ENCODE data around the gene PDLIM4.

PDLIM4 gene

DNA sequence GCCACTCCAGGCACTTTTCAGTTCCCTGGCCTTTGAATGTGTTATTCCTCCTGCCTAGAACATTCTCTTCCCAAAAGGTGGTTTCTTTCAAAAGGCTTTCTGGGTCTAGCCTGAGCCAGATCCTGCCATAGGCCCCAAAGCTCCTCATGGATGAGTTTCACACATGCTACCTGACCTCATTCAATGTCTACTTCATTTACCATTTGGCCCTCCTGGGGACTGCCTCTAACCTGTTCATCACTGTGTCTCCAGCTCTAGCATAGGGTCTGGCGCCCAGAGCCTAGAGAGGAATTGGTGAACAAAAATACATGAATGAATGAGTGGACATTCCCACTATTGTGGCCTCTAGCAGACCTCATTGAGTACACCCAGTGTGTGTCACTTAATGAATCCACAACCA lies 24.4 kb upstream of the PDLIM4 start:
- TF ChIP-seq CTCF (conservative IDR thresholded peaks at IDR 0.05; ENCODE audit: low read depth, low read length), result no peak
- H3K4me3 ChIP-seq (ENCODE audit: low read length), result no peak overlapping the region
- DNase-seq (ENCODE audit: low read depth), result no peak

DNA sequence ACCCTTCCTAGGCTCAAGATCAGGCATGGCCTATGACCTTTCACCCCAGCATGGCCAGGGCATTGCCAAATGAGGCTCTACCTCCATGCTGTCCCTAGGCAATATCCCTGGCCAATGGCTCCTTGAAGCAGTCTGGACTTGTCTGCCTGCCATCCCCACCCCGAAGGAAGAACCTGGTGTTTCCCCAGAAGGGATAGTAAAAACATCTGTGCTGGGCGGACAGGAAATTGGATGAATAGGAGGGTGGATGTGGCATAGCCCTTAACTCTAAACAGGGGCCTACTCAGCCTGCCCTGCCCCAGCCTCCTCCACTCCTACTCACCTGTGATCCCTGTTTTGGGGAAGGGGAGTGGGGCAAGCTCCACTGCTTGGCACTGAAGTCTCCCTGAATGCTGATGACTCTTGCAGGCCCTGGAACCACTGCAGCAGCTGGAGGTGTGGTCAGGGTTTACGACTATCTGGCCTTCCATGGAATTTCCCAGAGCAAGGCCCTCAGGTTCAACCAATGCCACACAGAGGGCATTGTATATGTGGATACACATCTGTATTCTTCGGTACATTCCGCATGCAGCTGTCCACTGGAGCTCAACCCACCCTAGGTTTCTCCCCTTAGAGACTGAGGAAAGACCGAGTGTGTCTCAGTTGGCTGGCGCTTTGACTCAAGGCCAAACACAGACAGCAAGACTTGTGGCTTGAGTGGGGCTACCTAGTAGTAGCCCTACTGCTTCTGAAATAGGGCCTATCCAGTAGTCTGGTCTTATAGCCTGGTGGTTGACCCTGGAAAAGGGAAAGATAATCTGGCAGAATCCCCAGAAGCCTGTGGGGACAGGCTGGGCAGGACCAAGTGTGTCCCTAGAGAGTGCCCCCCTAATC lies 23.4 kb upstream of the PDLIM4 start:
- TF ChIP-seq CTCF (conservative IDR thresholded peaks at IDR 0.05; ENCODE audit: low read depth, low read length), result no peak
- DNase-seq (ENCODE audit: low read depth), result no peak
- H3K4me3 ChIP-seq (ENCODE audit: low read length), result no peak overlapping the region

- no peak overlapping the region for H3K4me3 ChIP-seq (ENCODE audit: low read length)
- DNase-seq (ENCODE audit: low read depth), result no peak
- no peak for TF ChIP-seq CTCF (conservative IDR thresholded peaks at IDR 0.05; ENCODE audit: low read depth, low read length)
These were observed 22.8 kb upstream of the PDLIM4 start for GRCh38 chr5:132234684-132235062.

- TF ChIP-seq CTCF (conservative IDR thresholded peaks at IDR 0.05; ENCODE audit: low read depth, low read length), result no peak
- H3K4me3 ChIP-seq (ENCODE audit: low read length), result no peak overlapping the region
- DNase-seq (ENCODE audit: low read depth), result no peak
These were observed 22.2 kb upstream of the PDLIM4 start for GRCh38 chr5:132235340-132235739.

- H3K4me3 ChIP-seq (ENCODE audit: low read length), result no peak overlapping the region
- TF ChIP-seq CTCF (conservative IDR thresholded peaks at IDR 0.05; ENCODE audit: low read depth, low read length), result peak; percentile 27
- DNase-seq (ENCODE audit: low read depth), result no peak
These were observed 20.4 kb upstream of the PDLIM4 start for GRCh38 chr5:132237141-132237540.

- TF ChIP-seq CTCF (conservative IDR thresholded peaks at IDR 0.05; ENCODE audit: low read depth, low read length), result no peak
- DNase-seq (ENCODE audit: low read depth), result no peak
- H3K4me3 ChIP-seq (ENCODE audit: low read length), result no peak overlapping the region
These were observed 19.8 kb upstream of the PDLIM4 start for GRCh38 chr5:132237670-132238069.

DNA sequence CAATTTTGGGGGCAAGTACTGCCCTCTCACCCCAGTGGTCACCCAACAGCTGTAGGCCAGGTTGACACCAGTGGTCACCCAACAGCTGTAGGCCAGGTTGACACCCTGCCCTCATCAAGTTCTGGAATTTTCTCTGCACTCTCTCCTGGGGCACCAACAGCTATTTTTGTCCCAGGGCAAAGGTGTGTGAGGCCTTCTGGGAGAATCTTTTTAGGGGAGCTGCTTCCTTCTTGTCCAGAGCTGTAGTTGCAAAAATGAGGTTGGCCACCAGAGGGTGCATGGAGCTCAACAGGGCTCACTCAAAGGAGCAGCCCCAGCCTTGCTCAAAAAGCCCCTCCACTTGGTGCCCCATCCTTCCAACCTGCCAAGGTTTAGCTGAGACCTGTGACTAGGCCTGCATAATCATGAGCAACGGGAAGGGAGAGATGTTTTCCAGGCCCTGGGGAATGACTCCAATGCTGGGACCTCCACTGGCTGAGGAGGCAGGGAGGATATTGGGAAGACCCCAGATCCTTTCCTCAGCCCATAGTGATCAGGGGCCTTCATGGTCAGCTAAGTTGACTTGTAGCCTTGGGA lies 19.2 kb upstream of the PDLIM4 start:
- DNase-seq (ENCODE audit: low read depth), result no peak
- peak; percentile 91 for TF ChIP-seq CTCF (conservative IDR thresholded peaks at IDR 0.05; ENCODE audit: low read depth, low read length)
- H3K4me3 ChIP-seq (ENCODE audit: low read length), result no peak overlapping the region

All from retinal pigment epithelial cell (primary cell).